Measurements from ENCODE around the gene CDIP1.

DNA sequence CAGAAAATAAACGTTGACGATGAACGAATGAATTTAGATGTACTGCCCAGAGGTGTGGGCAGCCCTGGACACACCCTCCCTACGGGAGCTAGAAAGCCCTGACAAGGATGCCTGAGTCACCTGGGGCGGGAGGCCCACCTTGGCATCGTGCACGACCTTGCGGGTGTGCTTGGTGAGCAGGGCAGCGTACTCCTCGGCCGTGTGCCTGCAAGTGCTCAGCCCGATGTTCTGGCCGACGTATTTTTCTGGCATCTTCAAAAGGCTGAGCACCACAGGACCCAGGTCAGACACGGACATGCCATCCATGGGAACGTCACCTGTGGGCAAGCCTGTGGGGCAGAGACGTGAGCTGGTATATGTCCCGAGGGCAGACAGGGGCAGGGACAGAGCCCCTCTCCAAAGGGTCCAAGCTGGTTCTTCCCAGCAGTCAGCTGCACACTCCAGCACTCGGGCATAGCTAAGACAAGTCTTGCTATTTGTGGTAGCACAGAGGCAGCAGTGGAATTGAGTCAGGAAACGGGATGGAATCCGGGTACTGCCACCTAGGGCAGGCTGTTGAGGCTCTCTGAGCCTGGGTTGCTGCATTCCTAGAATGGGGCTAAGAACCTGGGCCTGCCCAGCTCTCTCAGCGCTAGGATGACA lies 74.9 kb downstream of the CDIP1 start:
- TF ChIP-seq, protein P1, sequence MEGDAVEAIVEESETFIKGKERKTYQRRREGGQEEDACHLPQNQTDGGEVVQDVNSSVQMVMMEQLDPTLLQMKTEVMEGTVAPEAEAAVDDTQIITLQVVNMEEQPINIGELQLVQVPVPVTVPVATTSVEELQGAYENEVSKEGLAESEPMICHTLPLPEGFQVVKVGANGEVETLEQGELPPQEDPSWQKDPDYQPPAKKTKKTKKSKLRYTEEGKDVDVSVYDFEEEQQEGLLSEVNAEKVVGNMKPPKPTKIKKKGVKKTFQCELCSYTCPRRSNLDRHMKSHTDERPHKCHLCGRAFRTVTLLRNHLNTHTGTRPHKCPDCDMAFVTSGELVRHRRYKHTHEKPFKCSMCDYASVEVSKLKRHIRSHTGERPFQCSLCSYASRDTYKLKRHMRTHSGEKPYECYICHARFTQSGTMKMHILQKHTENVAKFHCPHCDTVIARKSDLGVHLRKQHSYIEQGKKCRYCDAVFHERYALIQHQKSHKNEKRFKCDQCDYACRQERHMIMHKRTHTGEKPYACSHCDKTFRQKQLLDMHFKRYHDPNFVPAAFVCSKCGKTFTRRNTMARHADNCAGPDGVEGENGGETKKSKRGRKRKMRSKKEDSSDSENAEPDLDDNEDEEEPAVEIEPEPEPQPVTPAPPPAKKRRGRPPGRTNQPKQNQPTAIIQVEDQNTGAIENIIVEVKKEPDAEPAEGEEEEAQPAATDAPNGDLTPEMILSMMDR (conservative IDR thresholded peaks at IDR 0.05), result no peak
- no peak for TF ChIP-seq ZFX (IDR thresholded peaks at IDR 0.05)
